NCI-H2227 (cell line): ENCODE results near the gene HVCN1.

ENCODE experiments used
- DNase-seq: peaks from one replicate; lab custom pipeline; 2025; ENCODE audit not compliant: unreplicated experiment; lab: John Stamatoyannopoulos, UW

Gene HVCN1

DNA sequence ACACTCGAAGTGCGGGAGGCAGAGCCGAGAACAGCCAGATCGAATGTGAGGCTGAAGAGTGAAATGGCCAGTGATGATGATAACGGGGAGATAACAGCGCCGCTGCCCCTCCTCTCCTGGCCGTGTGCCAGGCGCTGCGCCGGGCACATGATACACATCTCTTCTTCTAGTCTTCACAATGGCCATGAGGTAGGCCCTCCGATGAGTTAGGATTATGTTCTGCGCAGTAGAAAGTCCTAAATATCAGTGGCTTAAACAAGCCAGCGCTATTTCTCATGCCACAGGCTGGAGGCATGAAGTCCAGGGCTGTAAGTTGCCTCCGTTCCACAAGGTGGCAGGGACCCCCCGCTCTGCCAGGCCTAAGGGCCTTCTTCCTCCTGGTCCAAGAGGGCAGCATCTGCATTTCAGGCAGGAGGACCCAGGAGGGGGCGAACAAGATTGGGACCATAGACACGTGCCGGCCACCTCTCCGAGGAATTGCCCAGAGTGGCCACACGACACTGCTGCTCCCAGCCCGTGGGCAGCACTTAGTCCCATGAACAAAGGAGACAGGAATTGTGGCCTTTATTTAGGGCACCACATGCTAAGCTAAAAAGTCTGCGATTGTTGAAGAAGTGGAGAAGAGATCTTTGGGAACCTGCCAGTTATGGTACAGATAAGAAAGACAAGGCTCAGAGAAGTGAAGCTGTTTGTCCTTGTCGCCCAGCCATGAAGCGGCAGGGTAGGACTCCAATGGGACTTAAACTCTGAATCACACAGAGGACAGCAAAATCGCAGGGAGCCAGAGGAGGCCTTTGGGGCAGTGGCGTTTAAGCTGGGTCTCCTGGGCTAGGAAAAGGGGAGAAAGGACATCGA, 10.9 kb upstream of the HVCN1 start:
- DNase-seq: peak; percentile 63

GRCh38 chr12:110698171-110698902, 9.4 kb upstream of the HVCN1 start:
- DNase-seq: peak; percentile 53

DNA sequence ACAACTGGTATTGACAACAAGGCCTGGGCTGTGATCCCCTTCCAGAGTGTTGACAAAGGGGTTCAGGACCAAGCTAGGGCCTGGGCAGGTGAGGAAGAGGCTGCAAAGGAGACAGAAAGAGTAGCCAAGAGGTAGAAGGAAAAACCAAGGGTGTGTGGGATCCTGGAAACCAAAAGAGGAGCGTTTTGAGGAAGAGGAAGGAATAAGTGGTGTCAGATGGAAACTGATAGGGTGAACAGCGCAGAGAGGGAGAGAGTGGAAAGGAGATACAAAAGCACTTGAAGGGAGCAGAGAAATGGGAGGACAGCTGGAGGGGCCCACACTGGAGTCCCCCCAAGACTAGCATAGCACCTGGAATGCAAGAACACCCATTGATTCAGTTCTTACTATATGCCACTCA, 8.3 kb upstream of the HVCN1 start:
- DNase-seq: no peak

DNA sequence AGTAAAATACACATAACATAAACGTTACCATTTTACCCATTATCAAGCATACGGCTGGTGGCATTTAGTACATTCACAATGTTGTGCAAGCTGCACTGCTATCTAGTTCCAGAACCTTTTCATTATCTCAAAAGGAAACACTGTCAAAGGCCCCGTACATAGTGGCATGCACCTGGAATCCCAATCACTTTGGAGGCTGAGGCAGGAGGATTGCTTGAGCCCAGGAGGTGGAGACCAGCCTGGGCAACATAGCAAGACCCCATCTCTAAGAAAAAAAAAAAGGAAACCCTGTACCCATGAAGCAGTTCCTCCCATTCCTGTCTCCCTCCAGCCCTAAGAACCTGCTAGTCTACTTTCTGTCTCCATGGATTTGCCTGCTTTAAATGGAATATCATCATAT, 7.4 kb upstream of the HVCN1 start:
- DNase-seq: no peak

DNA sequence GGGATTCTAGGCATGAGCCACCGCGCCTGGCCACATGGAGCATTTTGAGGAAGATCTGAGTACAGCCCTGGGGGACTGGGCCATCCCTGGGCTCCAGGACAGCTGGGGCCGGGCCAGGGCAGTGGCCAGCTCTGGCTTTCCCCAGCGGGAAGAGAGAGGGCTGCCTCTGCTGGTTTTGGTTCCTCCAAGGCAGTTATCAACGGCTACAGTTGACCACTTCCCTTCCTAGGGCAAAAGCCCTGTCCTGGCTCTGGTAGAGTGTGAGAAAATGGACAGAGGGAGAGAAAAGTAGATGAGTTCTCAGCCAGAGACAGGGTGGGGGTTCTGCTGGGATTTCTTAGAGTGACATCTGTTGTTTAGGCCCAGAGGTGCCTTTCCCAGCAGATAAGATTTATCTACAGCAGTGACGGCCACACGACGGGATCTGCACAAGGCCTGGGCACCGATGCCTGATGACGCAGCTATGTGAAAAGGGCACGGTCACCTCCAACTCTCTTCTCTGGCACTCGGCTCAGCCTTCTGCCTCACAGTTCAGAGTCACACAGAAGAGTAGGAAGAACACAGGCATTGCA, 5.5 kb upstream of the HVCN1 start:
- DNase-seq: no peak

GRCh38 chr12:110693731-110694130, 4.8 kb upstream of the HVCN1 start:
- DNase-seq: no peak

- no peak for DNase-seq
Observed at GRCh38 chr12:110690127-110690430, 1.2 kb upstream of the HVCN1 start.

DNA sequence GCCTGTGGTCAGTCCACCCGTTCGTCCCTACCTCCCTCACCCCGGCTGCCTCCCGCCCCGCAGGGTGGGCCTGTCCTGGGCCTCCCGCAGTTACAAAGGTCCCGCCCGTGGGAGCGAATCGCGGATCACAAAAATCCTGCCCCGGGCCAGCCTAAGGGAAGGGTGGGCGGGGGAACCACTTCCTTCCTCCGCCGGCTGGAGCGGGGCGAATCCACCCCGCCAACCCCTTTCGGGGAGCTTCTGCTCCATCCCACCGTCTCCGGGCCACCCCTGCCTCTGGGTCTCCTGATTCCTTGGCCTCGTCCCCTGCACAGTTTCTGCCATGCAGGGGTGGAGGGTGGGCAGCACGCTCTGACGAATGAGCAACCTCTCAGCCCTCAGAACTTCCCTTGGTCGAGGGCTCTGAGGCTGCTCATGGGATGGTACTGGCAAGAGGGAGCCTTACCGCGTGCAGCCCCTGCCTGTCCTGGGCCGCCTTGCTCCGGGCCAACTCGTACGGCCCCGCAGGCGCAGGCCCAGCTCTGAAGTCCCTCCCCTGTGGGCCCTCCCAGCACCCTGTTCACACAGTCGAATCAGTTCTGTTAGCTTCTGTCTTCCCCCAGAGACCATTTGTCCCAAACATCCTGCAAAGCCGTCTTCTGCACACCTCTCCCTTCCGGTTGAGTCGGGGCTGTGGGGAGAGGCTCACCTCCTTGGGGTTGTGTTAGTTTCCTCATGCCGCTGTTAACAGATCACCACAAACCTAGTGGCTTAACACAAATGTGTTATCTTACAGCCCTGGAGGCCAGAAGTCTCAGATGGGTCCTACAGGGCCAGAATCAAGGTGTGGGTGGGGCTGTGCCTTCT, 589 bp upstream of the HVCN1 start:
- no peak for DNase-seq

GRCh38 chr12:110687396-110688169, 1.3 kb downstream of the HVCN1 start:
- DNase-seq: no peak

DNA sequence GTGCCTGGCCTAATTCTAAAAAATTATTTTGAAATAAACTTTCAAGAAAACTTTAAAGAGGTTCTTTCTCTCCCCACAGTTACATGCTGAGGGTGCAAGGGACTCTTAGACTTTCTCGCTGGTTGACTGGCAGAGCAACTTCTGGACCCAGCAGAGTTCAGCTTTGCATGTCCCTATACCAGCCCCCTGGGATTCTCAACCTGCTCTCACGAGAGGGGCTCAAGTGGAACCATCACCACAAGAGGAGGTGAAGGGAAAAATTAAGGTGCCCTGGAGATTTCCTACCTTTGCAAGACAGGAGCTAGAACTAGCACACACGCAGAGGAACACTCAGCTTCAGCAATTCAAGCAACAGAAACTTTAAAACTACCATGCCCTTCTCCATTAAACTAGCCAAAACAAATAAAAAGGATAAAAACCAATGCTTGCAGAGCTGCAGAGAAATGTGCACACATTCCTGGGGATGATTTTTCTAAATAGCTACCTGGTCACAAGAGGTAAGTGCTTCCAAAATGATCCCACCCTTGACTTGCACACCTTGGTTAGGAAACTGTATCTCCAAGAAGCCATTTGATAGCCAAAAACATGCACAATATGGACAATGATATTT, 2.5 kb downstream of the HVCN1 start:
- DNase-seq: no peak

DNA sequence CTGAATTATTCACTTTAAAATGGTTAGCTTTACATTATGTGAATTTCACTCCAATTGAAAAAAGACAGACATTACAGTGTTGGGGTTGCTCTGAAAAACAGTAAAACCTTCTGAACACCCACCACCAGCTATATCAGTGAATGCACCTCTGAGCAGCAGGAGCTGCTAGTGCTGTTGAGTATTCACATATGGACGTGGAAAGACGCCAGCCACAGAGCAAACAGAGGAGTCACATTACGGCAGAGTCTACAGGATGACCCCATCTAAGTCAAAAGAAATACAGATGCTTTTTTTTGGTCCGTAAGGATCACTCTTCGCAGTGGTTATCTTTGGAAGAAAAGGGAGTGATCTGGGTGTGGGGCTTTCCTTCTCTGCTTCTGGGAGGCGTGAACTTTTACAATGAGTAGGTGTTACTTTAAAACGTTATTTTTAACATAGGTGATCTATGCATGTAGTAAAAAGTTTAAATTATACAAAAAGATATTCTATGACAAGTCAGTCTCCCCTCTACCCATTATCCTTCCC, 4.5 kb downstream of the HVCN1 start:
- DNase-seq: no peak

DNA sequence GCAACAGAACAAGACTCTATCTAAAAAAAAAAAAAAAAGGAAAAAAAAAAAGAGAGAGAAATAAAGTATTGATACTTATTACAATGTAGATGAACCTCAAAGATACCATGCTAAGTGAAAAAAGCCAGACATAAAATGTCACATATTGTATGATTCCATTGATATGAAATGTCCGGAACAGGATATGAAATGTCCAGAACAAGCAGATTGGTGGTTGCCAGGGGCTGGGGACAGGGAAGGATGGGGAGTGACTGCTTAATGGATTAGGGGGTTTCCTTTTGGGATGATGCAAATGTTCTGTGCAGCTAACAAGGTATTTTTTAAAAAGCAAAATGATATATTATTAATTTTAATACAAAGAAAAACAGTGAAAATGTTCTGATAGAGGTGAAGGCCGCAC, 5.0 kb downstream of the HVCN1 start:
- no peak for DNase-seq

DNA sequence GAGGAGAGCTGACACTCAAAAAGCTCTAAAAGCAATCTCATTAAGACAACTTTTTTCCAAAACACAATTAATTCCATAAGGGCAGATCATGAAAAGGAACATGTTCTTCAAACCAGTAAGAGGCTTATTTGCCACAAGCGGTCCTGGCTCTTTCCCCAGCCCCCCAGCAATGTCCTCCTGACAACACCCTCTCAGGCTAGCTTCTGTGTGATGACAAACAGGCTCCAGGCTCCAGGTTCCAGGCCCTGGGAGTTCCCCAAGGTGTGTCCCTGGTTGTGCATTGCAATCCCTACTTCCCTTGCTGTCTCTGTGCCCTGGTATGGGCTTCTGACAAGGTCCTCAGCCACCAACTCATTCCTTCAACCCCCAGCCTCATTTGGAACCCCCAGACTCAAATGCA, 8.9 kb downstream of the HVCN1 start:
- DNase-seq: no peak

DNA sequence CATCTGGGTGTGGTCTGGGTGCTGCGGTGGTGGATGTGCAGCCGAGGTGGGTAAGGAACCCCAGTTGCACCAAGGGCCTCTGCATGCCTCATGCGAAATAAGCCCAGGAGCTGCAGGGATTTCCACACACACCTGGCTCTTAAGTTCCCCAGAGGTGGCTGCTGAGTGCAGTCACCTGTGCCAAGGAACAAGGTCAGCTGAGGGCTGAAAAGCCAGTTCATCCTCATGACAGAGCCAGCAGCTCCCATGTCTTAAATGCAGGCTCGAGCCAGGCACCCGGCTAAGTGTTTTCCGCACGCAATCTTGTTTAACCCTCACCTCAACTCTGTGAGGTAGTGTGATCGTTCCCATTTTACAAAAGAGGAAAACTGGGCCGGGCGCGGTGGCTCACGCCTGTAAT, 9.7 kb downstream of the HVCN1 start:
- DNase-seq: no peak

DNA sequence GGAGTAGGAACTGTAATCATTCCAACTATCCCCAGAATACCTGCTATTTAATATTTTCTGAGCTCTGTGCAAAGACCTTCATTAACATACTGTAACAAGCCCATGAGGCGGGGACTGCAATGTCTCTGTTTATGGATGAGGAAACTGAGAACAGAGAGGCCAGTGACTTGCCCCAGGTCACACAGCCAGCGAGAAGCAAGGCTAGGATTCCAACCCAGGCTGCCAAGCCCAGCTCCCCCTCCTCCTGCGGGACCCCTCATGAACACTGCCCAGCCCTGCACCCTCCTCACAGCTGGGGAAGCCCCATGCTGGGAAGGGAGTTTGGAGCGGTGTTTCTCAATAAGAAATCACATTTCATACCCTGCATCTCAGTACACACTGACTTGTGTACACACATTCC, 10.9 kb downstream of the HVCN1 start:
- DNase-seq: no peak

GRCh38 chr12:110677206-110677911, 11.6 kb downstream of the HVCN1 start:
- no peak for DNase-seq

- no peak for DNase-seq
Observed at GRCh38 chr12:110676171-110676570, 12.7 kb downstream of the HVCN1 start.

GRCh38 chr12:110670161-110670701, 18.7 kb downstream of the HVCN1 start:
- DNase-seq: no peak

GRCh38 chr12:110669193-110669502, 19.8 kb downstream of the HVCN1 start:
- no peak for DNase-seq
